HG03095 (cell line): ENCODE results near the gene EYA4.

ENCODE experiments used
- ATAC-seq: cut with Tn5 transposase; IDR thresholded peaks from one replicate; pipeline ENCODE4 v1.9.1; 2021; ENCODE audit warnings: moderate library complexity; ENCODE audit not compliant: unreplicated experiment

EYA4 gene, protein sequence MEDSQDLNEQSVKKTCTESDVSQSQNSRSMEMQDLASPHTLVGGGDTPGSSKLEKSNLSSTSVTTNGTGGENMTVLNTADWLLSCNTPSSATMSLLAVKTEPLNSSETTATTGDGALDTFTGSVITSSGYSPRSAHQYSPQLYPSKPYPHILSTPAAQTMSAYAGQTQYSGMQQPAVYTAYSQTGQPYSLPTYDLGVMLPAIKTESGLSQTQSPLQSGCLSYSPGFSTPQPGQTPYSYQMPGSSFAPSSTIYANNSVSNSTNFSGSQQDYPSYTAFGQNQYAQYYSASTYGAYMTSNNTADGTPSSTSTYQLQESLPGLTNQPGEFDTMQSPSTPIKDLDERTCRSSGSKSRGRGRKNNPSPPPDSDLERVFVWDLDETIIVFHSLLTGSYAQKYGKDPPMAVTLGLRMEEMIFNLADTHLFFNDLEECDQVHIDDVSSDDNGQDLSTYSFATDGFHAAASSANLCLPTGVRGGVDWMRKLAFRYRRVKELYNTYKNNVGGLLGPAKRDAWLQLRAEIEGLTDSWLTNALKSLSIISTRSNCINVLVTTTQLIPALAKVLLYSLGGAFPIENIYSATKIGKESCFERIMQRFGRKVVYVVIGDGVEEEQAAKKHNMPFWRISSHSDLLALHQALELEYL

DNA sequence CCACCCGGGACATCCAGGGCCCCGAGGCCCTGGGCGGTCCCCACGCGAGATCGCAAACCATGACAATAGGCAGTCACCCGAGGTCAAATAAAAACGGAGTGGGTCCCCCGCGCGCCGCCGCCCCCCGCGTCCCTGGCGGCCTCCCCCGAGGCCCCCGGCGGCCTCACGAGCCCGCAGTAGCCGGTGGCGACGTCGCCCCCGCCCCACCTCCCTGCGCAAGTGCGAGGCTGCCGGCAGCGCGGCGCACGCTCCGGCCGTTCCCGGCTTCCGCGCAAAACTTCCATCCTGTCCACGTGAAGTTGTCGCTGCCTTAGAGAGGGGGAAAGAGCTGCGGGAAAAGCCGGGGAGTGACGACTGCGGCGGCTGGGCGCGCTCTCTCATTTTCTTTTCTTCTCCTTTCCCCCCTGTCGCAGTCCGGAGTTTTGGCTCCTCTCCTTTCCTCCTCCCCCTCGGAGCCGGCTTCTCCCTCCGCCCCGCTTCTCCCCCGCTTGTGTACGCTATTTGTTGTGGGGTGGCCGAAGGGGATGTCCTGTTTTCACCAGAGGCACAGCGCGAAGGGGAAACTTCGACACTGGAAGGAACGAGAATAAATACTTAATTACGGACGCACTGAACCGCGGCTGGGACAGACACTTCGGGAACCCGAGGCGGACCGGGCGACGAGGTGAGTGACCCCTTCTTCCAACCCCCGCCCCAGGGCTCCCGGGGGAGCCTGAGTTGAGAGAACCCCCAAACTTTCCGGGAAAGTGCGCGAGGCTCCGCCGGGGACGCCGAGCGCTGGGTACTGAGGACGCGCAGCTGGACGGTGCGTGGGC lies at the start of gene EYA4:
TSS of gene EYA4 (plus strand) at position 272 of the 815 bp plus-strand sequence. CDS start 33,424 bp downstream, outside the sequence.
- ATAC-seq: no peak

DNA sequence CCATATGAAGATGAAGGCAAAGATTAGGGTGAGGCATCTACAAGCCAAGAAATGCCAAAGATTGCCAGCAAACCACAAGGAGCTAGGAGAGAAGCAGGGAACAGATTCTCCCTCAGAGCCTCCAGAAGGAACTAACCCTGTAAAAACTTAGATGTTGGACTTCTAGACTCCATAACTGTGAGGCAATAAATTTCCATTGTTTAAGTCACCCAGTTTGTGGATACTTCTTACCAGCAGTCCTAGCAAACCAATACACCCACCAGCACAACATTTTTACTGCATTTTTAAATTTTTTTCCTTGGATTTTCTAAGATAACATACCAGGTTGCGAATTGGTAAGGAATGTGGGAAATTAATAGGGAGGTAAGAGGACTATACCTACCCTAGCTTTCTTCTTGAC lies 47.8 kb upstream of the EYA4 start:
- no peak for ATAC-seq

DNA sequence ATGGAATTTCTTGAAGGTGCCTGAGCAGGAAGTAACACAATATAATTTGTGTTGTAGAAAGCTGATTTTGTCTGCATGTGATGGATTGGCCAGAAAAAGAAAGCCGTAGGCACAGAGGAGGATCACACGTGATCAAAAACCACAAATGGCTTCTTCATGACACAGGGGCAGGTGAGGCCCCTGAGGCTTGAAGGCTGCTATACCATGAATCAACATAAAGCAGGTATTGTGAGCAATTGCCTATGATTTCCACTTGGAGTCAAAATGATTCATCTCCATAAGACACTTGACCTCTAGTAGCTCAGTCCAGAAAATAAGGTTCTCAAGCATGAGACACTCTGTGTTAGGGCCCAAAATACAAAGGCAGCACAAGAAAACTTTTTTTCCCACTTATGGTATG lies 42.4 kb upstream of the EYA4 start:
- no peak for ATAC-seq

DNA sequence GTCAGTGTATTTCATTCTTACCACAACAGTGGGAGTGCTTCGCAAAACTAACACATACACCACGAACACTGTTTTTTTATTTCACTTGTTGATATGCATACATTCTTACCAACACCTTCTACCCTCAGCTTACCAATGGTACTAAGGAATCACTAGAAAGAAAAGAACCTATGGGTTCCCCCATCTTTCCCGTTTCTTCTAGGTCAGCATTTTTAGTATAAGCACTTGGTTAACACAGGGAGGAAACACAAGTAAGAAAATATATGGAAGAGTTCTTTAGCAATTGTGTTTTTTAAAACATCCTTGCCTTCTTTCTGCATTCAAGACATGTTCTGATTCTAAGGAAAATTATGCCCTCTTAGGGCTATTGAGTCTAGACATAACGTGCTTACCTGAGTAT lies 39.9 kb upstream of the EYA4 start:
- ATAC-seq: no peak

DNA sequence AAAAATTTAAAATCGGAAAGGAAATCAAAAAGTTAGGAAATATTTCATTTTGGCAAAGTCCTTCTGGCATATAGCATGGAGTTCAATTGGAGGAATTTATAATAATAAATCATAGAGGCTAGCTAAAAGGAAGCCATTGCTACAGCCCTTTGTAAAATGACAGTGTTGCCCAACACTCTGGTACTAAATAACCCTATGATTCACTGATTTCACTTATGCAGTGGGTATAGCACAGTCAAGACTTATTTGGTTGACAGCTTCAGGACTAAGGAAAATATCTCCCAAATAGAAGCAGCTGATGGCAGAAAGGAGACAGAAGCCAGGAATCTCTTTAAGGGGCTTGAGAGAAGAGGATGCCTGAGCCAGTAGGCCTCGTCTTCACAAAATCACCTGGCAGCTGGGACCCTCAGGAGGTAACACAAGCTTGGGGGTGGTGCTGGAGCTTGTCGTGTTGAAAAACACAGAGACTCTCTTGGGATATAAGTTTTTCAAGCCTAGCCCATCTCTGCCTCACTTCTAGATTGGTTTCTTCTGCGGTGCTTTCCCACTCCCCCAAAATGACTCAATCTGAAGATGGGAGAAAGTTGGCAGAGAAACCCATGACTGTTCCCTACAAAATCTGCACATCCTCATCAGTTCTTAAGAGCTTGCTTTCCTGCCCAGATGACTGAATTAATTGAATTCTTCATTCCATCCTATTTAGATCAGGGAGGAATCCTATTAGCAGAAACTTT lies 38.4 kb upstream of the EYA4 start:
- ATAC-seq: no peak

DNA sequence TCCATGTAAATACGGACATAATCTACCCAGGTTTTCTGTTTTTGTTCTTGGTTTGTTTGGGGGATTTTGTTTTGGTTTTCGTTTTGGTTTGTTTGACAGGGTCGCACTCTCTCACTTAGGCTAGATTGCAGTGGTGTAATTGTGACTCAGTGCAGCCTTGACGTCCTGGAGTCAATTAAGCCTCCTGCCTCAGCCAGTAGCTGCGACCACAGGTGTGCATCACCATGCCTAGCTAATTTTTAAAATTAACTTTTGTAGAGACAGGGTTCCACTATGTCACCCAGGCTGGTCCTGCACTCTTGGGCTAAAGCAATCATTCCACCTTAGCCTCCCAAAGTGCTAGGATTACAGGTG lies 37.8 kb upstream of the EYA4 start:
- no peak for ATAC-seq

DNA sequence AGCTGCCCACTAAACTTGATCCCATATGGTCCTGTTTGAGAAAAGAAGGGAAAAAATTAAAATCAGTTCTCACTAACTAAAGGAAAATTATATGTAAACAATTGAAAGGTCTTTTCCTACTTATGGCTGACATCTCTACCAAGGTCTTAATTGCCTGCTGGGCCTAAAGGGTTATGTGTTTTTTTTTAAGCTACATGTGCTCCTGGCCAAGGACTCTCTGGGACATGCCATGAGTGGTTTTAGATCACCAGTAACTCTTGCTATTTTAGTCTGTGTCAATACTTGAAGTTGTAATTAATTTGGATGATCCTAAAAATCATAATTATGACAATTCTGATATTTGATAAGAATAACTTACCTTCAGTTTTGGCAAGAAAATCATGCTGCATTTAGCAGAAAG lies 35.9 kb upstream of the EYA4 start:
- ATAC-seq: no peak

DNA sequence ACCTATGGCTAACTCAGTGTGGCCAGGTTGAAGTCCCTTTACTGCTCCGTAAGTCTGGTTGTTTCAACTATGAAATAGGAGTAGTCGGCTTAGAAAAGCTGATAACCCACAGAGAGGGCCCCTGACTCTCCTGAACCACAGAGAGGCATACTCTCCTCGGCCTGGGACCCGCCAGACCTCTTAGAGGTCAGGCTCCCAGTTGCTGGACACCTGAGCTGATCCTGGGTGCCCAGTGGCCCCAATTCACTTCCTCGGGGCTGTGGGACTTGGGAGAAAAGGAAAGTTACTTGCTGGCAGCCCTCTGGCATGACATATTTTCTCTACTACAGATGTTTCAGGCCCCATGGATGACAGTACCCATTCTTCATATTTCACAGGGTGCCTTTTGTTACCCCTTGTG lies 34.2 kb upstream of the EYA4 start:
- ATAC-seq: no peak

DNA sequence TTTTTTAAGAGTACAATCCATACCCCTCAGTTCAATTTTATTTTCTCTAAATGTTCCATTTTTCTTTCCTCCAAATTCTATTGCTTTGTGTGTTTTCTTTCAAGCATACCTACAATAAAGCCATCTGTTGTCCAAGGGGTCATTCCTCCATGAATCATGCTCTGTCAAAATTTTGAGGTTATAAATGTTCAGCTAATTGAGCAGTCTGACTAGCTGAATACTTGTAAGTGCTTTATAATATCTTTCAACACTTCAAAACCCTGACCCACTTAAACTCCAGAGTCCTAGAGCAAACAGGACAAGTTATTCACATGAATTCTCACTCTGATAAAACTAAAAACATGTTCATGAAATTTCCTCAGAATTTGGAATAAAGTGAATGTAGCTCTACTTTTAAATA lies 33.4 kb upstream of the EYA4 start:
- ATAC-seq: no peak

DNA sequence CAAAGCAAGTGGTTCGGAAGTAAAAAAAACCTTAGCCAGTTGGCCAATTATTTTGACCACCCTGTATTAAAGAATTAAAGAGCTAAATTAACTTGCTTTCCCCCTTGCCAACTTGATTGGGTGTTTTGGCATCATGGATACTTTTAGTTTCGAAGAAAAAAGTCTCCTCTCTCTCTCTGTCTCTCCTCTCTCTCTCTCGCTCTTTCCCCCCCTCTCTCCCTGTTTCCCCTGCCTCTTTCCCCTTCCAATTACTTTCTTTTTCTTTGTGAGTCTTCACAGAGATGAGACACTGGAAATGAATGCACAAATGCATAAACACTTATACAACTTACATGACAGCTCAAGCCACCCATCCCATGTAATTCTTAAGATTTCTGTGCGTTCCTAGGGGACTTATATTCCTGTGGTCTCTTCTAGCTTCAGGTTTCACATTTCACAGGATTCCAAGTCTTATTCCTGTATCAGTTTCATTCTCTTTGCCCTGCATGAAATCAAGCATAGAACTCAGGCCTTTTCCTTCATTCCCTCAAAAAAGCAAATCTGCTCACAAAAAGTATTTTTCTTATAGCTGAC lies 32.9 kb upstream of the EYA4 start:
- no peak for ATAC-seq

DNA sequence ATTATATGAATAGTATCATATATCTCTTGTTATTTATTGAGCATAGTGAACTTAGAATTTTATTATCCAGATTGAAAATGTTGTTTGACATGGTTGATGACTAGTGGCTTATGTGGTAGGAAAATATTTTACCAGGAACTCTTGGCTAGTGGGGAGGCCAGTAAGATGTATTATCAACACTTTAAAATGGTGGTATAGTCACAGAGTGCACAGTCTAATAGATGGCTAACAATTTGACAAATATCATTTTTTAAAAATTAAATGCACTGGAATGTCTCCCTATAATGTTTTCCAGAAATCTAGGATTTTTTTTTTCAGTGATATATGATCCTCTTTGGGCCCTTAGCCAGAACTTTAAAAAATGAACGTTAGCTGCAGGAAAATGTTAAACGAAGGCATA lies 26.9 kb upstream of the EYA4 start:
- no peak for ATAC-seq

DNA sequence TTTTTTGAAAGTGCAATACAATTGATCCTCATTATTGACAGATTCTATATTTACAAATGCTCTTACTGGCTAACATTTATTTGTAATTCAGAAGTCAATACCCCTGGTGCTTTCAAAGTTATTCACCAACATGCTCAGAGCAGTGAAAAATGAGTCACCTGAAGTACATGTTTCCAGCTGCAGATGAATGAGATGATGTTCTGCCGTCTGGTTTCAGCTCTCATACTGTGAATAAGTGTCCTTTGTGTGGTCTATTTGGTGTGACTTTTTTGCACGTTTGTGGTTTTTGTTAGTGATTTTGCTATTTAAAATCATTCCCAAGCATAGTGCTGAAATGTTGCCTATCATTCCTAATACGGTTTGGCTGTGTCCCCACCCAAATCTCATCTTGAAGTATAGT lies 22.3 kb upstream of the EYA4 start:
- no peak for ATAC-seq

DNA sequence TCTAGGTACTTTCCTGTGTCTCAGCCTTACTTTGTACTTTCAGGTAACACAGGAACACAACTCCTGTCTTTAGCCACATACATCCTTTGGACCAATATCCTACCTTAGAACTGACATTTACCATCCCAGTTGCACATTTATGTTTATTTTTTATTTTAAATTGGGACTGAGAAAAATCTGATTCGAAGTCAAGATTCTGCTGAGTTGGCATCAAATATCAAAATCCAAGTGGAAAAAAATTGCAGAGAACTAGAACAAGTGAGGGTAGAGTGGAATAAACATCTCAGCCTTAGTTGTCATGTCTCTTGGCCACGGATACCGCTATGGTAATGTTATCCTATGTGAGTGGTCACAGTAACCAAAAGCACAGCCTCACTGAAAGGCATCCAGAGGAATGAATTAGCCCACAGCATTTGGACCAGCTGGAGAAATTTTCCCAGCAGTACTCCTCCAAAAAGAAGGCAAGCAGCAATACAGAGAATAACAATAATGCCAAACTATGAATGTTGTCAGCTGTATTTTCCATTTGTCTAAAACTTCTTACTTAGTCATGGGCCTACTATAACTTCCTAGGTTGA lies 17.6 kb upstream of the EYA4 start:
- no peak for ATAC-seq

DNA sequence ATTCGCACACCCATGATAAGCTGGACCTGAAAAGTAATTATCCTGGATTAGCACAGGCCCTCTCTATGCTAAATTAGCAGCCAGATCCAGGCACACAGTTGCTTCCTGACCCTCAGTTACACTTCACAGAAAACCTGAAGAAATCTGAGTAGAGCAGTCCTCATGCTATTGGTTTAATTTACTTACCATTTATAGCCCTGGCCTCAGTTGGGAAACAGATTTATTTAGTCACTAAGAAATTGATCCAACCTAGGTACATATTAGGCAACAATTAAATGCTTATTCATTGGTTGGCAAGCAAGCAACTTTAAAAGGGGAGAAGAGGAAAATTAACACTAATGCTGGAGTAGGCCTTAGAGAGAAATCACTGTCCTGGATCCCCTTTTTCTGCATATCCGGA lies 15.6 kb upstream of the EYA4 start:
- ATAC-seq: no peak

DNA sequence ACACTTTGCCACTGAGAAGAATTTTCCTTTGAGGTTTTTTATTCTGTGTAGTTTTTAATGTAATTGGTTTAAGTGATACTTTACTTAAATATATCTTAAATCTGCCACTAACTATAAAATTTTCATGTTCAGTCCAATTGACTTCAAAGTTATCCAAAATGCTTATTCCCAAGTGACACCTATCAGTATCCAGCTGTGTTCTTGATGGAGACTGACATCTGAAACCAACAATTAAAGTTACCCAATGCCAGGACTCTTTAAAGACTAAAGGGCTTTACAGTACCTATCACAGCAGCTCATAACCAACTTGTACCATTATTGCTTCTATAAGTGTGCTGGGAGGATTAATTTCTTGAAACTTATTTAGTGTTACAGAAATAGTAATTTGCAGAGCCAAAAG lies 13.8 kb upstream of the EYA4 start:
- ATAC-seq: no peak

DNA sequence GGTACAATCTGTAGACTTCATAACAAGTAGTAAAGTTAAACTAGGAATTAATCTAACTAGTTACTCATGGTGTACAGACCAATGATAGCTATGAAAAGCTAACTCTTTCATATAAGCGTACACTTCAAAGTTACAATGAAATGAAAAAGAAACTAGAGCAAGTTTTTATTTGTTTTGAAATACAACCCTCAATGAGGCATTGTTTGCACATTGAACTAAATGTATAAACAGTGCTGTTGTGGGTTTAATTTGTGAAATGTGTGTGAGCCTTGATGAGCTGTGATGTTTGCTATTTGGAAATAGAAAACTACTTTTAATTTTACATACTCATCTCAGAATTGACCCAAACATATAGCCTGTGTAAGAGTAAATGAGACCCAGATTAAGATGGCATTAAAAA lies 11.1 kb upstream of the EYA4 start:
- ATAC-seq: no peak

DNA sequence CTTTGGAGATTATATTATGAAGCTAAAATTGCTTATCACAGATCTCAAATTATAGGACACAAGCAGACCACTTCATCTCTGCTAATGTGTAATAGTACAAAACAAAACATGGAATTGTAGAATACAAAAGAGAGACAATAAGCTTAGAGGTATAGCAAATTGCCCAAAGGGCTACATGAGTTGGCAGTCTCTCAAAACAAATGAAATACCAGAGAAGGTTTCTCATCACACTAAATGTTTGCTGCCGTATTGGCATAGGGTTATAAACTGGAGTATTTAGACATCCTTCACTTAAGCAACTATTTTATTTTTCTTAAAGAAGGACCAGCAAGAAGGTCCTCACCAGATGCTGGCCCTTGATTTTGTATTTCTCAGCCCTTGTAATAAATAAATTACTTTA lies 5.9 kb upstream of the EYA4 start:
- no peak for ATAC-seq

DNA sequence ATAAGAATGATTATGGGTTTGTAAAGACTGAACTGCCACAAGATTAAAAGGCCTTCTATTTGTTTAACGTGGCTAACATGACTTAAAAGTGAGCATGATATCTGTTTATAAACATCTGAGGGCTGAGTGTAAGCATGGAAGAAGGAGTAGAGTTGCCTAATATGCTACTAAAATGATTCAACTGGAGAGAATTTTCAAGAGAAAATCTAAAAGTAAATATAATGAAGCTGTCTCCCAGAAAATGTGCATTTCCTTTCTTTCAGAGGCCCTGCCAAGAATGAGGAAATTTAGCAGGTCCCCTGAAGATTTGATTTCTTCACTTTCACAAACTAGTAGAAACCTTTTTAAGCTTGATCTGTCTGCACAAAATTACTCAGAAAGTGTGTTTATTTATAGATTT lies 4.2 kb upstream of the EYA4 start:
- no peak for ATAC-seq

DNA sequence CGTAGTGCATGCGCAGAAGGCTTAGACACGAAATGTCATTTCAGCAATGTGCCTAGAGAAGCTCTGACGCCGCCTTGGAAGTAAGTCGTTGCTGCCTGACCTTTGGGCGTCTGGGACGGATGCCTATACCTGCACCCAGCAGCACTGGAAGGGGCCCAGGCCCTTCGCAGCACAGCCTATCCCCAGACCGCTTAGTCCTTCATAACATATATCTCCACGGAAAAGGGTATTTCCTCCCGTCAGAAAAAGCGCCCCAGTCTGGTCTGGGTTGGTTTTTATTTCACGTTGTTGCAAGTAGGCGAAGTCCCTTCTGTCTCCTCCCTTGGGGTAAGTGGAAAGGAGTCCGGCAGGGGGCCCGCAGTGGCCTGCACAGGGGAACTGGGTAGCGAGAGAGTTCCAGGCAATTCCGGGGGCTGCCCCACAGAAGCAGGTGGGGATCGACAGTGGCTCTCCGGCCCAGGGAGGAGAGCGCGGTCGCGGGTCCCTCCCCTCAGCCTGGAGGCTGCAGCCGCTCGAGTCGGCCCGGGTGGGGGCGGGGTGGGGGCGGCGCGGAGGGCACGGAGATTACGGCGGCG lies 559 bp upstream of the EYA4 start:
- ATAC-seq: no peak

DNA sequence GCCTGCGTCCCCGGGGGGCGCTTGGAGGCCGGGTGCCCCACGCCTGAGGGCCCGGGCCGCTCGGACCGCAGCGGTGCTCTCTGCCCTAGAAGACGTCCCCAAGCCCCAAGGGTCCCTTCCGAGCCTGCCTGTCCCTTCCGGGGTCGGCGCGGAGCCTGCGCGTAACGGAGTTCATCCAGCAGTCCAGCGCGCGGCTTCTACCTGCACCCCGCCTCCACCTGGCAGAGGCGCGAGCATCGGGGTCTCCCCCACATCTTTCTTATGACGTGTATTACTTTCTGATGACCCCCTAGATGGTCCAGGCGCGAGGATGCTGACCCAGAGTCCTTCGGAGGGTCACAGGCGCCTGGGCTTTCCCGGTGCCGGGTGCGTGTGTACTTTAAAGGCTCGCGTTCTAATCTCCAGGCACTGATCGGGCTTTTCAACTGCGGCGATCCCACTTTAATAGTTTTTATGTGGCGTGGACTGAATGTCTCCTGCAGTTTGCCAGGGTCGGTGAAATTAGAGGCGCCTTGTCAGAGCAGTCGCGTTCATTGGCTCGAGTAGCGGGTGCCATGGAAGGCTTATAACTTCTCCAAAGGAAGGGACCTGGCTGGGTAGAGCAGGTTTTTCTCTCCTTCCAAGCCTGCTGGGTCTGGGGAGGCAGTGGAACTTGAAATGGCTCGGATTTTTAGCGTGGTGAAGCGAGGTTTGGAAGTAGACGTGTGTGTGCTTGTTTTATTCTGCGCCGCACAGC lies 912 bp downstream of the EYA4 start:
- no peak for ATAC-seq
